ENCODE measurements around the gene ALK. TPM values are rescaled to one million over a fixed set of nuclear protein-coding genes. Genes with fewer than 3 reads are reported as not detected.

Gene ALK
- polyA plus RNA-seq, 1 of the 3 experiments (the other 2 are of a cell fraction), result 0.30 TPM

GRCh38 chr2:29664578-29664977 lies 256.8 kb downstream of the ALK start:
- H3K9me3 ChIP-seq, result no peaks in the 10 kb centered on the region
- TF ChIP-seq TCF12 (IDR thresholded peaks at IDR 0.05) (no peak), TEAD4 (IDR thresholded peaks at IDR 0.05; ENCODE audit: borderline replicate concordance, insufficient read depth) (no peak), NRF1 (IDR thresholded peaks at IDR 0.05; ENCODE audit: low read depth, low read length) (no peak), MXI1 (IDR thresholded peaks at IDR 0.05; ENCODE audit: low read depth, low read length) (no peak), CHD2 (IDR thresholded peaks at IDR 0.05; ENCODE audit: low read length, partially characterized antibody) (no peak)
- DNase-seq, result no peak
- H3K4me3 ChIP-seq (ENCODE audit: low read depth in 2 of 2, low read length in 1 of 2), result no peak overlapping the region
- H3K27ac ChIP-seq (ENCODE audit: low read depth in 2 of 2, low read length in 1 of 2), result no peak overlapping the region
- no peaks in the 10 kb centered on the region for H3K27me3 ChIP-seq (ENCODE audit: insufficient read depth)
- POLR2A ChIA-PET, result no interaction called here
- H3K4me2 ChIP-seq, result no peak overlapping the region
- H3K36me3 ChIP-seq (replicated peaks in 1 of 2; ENCODE audit: control insufficient read depth in 1 of 2, insufficient read depth in 2 of 2, low read length in 1 of 2), result no peaks in the 10 kb centered on the region
- CTCF ChIA-PET, result interaction anchor here (0.7 to 1.3 kb wide), 2 partner anchors 12 to 184 kb away, joined by 3 to 4 read pairs; no protein-coding TSS in a partner anchor
- H3K79me2 ChIP-seq (ENCODE audit: insufficient read depth), result no peaks in the 10 kb centered on the region
- H3F3A ChIP-seq (replicated peaks; ENCODE audit: insufficient read depth), result peaks cover 8% of the 10 kb centered on the region
- H4K20me1 ChIP-seq (ENCODE audit: insufficient read depth), result no peaks in the 10 kb centered on the region
- no peaks in the 10 kb centered on the region for H3K9me2 ChIP-seq
- 51% methylated on average over 2 of the region's 2 CpGs for WGBS (ENCODE audit: low lambda C conversion rate)
- peaks cover 6 to 9% of the 10 kb centered on the region in 2 experiments; a peak in 2 of 4 replicates for H3K4me1 ChIP-seq (ENCODE audit: control insufficient read depth in 1 of 2, insufficient read depth in 2 of 2, low read depth in 1 of 2, low read length in 1 of 2)
- H3K9ac ChIP-seq, result no peak overlapping the region
- H2AFZ ChIP-seq (ENCODE audit: low read depth), result no peak overlapping the region

GRCh38 chr2:29663268-29663667 lies 258.1 kb downstream of the ALK start:
- Histone ChIP-seq H3K36me3 (replicated peaks in 1 of 2; ENCODE audit: control insufficient read depth in 1 of 2, insufficient read depth in 2 of 2, low read length in 1 of 2) (no peaks in the 10 kb centered on the region), H3K9me3 (no peaks in the 10 kb centered on the region), H3K27ac (ENCODE audit: low read depth in 2 of 2, low read length in 1 of 2) (peak overlapping the region in 1 of 2 experiments; percentile 43; a peak in 2 of 4 replicates), H3K27me3 (ENCODE audit: insufficient read depth) (peaks cover 2% of the 10 kb centered on the region; the same call in 1 of the 2 replicates), H3K4me2 (no peak overlapping the region), H4K20me1 (ENCODE audit: insufficient read depth) (no peaks in the 10 kb centered on the region), H3K9ac (no peak overlapping the region), H3K79me2 (ENCODE audit: insufficient read depth) (no peaks in the 10 kb centered on the region), H3K9me2 (no peaks in the 10 kb centered on the region), H3F3A (replicated peaks; ENCODE audit: insufficient read depth) (peaks cover 8% of the 10 kb centered on the region), H3K4me1 (ENCODE audit: control insufficient read depth in 1 of 2, insufficient read depth in 2 of 2, low read depth in 1 of 2, low read length in 1 of 2) (peaks cover 9 to 13% of the 10 kb centered on the region in 2 experiments; a peak in 2 of 4 replicates), H2AFZ (ENCODE audit: low read depth) (peak overlapping the region; percentile 48; the same call in 1 of the 2 replicates), H3K4me3 (ENCODE audit: low read depth in 2 of 2, low read length in 1 of 2) (no peak overlapping the region)
- CTCF ChIA-PET, result no interaction called here
- 21% methylated on average over 3 of the region's 3 CpGs for WGBS (ENCODE audit: low lambda C conversion rate)
- DNase-seq, result no peak
- TF ChIP-seq JUND (IDR thresholded peaks at IDR 0.05), result no peak
- no peak for TF ChIP-seq GATA2 (CRISPR knock-in tag; IDR thresholded peaks at IDR 0.05)
- no peak for TF ChIP-seq SMC3 (IDR thresholded peaks at IDR 0.05; ENCODE audit: low read depth, low read length)
- no peak for TF ChIP-seq NRF1 (IDR thresholded peaks at IDR 0.05; ENCODE audit: low read depth, low read length)
- TF ChIP-seq CTCF (IDR thresholded peaks at IDR 0.05), result no peak
- TF ChIP-seq NFIC (IDR thresholded peaks at IDR 0.05; ENCODE audit: borderline replicate concordance), result no peak
- TF ChIP-seq POLR2AphosphoS5 (IDR thresholded peaks at IDR 0.05; ENCODE audit: low read depth, low read length), result no peak
- no peak for TF ChIP-seq TAF1 (IDR thresholded peaks at IDR 0.05; ENCODE audit: borderline replicate concordance, low read depth, low read length)
- no peak for TF ChIP-seq PBX3 (IDR thresholded peaks at IDR 0.05)
- no peak for TF ChIP-seq MEF2A (IDR thresholded peaks at IDR 0.05; ENCODE audit: borderline replicate concordance, low read depth)
- TF ChIP-seq RFX5 (IDR thresholded peaks at IDR 0.05; ENCODE audit: low read length), result no peak
- TF ChIP-seq IRF3 (IDR thresholded peaks at IDR 0.05; ENCODE audit: low read depth, low read length), result no peak
- TF ChIP-seq ELF1 (IDR thresholded peaks at IDR 0.05), result no peak
- no peak for TF ChIP-seq MXI1 (IDR thresholded peaks at IDR 0.05; ENCODE audit: low read depth, low read length)
- TF ChIP-seq, protein P1, sequence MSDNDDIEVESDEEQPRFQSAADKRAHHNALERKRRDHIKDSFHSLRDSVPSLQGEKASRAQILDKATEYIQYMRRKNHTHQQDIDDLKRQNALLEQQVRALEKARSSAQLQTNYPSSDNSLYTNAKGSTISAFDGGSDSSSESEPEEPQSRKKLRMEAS (IDR thresholded peaks at IDR 0.05; ENCODE audit: low read depth), result no peak
- no peak for TF ChIP-seq RAD21 (IDR thresholded peaks at IDR 0.05; ENCODE audit: low read length)
- POLR2A ChIA-PET, result interaction anchor here (1.6 kb wide), 1 partner anchor 13 kb away, joined by 4 read pairs; no protein-coding TSS in a partner anchor
